WERI-Rb-1 (cell line): ENCODE results near the gene ITPRIP.

Source experiments
- DNase-seq: peaks from one replicate; pipeline ENCODE4 v3.0.0-alpha.2; 2020
- H3K27ac ChIP-seq: fragments of 250-450 bp; sonication (Bioruptor Pico); 2 replicates; pipeline ENCODE4 v1.5.1; 2020; ENCODE audit warnings: mild to moderate bottlenecking, moderate library complexity
- H3K27me3 ChIP-seq: fragments of 250-450 bp; sonication (Bioruptor Pico); 2 replicates; pipeline ENCODE4 v1.5.1; 2021; ENCODE audit warnings: mild to moderate bottlenecking, low read depth, moderate library complexity; ENCODE audit not compliant: insufficient read depth, severe bottlenecking
- H3K36me3 ChIP-seq: fragments of 250-450 bp; sonication (Bioruptor Pico); 2 replicates; pipeline ENCODE4 v1.5.1; 2020; ENCODE audit warnings: mild to moderate bottlenecking, moderate library complexity
- H3K4me3 ChIP-seq: 2 replicates; pipeline ENCODE4 v1.5.1; 2011; ENCODE audit warnings: low read depth, mild to moderate bottlenecking, control low read depth, low read length
- H3K9me3 ChIP-seq: fragments of 250-450 bp; sonication (Bioruptor Pico); 2 replicates; pipeline ENCODE4 v1.5.1; 2021; ENCODE audit warnings: mild to moderate bottlenecking, moderate library complexity; ENCODE audit not compliant: severe bottlenecking
- CTCF ChIP-seq: IDR thresholded peaks from 2 replicates; pipeline ENCODE4 v1.5.1; 2011; ENCODE audit warnings: low read depth, mild to moderate bottlenecking, control low read depth, inconsistent platforms, low read length

ITPRIP gene

GRCh38 chr10:104325436-104326435 lies 12.5 kb downstream of the ITPRIP start:
- Histone ChIP-seq H3K4me3 (no peak overlapping the region), H3K27ac (no peak overlapping the region), H3K9me3 (no peaks in the 10 kb centered on the region), H3K27me3 (no peaks in the 10 kb centered on the region), H3K36me3 (no peaks in the 10 kb centered on the region)
- no peak for DNase-seq
- TF ChIP-seq CTCF: no peak

- no peak overlapping the region for H3K4me3 ChIP-seq
- DNase-seq: no peak
- TF ChIP-seq CTCF: no peak
- H3K27ac ChIP-seq: no peak overlapping the region
- no peaks in the 10 kb centered on the region for H3K9me3 ChIP-seq
- no peaks in the 10 kb centered on the region for H3K27me3 ChIP-seq
- no peaks in the 10 kb centered on the region for H3K36me3 ChIP-seq
Observed at GRCh38 chr10:104324931-104325330, 13.3 kb downstream of the ITPRIP start.

- H3K27ac ChIP-seq: no peak overlapping the region
Observed at GRCh38 chr10:104324221-104324686, 14.0 kb downstream of the ITPRIP start.

GRCh38 chr10:104323760-104324201 lies 14.5 kb downstream of the ITPRIP start:
- no peaks in the 10 kb centered on the region for H3K36me3 ChIP-seq
- DNase-seq: no peak
- no peaks in the 10 kb centered on the region for H3K9me3 ChIP-seq
- H3K27me3 ChIP-seq: no peaks in the 10 kb centered on the region
- H3K4me3 ChIP-seq: no peak overlapping the region
- no peak for TF ChIP-seq CTCF
- no peak overlapping the region for H3K27ac ChIP-seq

More at GRCh38 chr10:104324221-104324686, 14.0 kb downstream of the ITPRIP start:
- no peaks in the 10 kb centered on the region for H3K9me3 ChIP-seq
- no peaks in the 10 kb centered on the region for H3K27me3 ChIP-seq
- DNase-seq: no peak
- H3K4me3 ChIP-seq: no peak overlapping the region
- H3K36me3 ChIP-seq: no peaks in the 10 kb centered on the region
- TF ChIP-seq CTCF: no peak

GRCh38 chr10:104323085-104323484 lies 15.2 kb downstream of the ITPRIP start:
- Histone ChIP-seq H3K4me3 (no peak overlapping the region), H3K36me3 (no peaks in the 10 kb centered on the region), H3K27ac (no peak overlapping the region), H3K27me3 (no peaks in the 10 kb centered on the region), H3K9me3 (no peaks in the 10 kb centered on the region)
- no peak for DNase-seq
- no peak for TF ChIP-seq CTCF
